Osteoblast (primary cell): ENCODE data around the gene SDC1. TPM values are rescaled to one million over a fixed set of nuclear protein-coding genes. Genes with fewer than 3 reads are reported as not detected.

ENCODE experiments used
- DNase-seq: peaks from one replicate; pipeline ENCODE4 v3.0.0; 2011; ENCODE audit warnings: low spot score, mixed read lengths; ENCODE audit not compliant: insufficient read length; ENCODE audit errors: missing footprints
- H2AFZ ChIP-seq: 2 replicates; pipeline ENCODE4 v1.6.0; 2011; ENCODE audit warnings: mild to moderate bottlenecking, low read length
- H3K27ac ChIP-seq: 2 replicates; pipeline ENCODE4 v1.5.1; 2011; ENCODE audit warnings: mild to moderate bottlenecking, low read depth, low read length, moderate library complexity
- H3K27me3 ChIP-seq: 2 replicates; pipeline ENCODE4 v1.6.0; 2012; ENCODE audit warnings: mild to moderate bottlenecking, control low read depth, inconsistent platforms, low read length, moderate library complexity; ENCODE audit not compliant: insufficient read depth
- H3K36me3 ChIP-seq: 2 replicates; pipeline ENCODE4 v1.5.1; 2011; ENCODE audit warnings: mild to moderate bottlenecking, low read length, control low read depth, moderate library complexity; ENCODE audit not compliant: insufficient read depth
- H3K4me1 ChIP-seq: 2 replicates; pipeline ENCODE4 v1.5.1; 2011; ENCODE audit warnings: mild to moderate bottlenecking, low read length, control low read depth, moderate library complexity; ENCODE audit not compliant: insufficient read depth
- H3K4me2 ChIP-seq: 2 replicates; pipeline ENCODE4 v1.6.0; 2011; ENCODE audit warnings: mild to moderate bottlenecking, low read length; ENCODE audit not compliant: insufficient read depth
- H3K4me3 ChIP-seq: fragments of 200-600 bp; sonication (generic); 3 replicates; pipeline ENCODE4 v1.5.1; 2012; ENCODE audit warnings: mild to moderate bottlenecking, low read length, inconsistent platforms; ENCODE audit not compliant: insufficient read depth
- H3K79me2 ChIP-seq: 2 replicates; pipeline ENCODE4 v1.6.0; 2012; ENCODE audit warnings: mild to moderate bottlenecking, low read length, control low read depth, inconsistent platforms; ENCODE audit not compliant: insufficient read depth
- H3K9me3 ChIP-seq: 2 replicates; pipeline ENCODE4 v1.5.1; 2011; ENCODE audit warnings: low read depth, low read length, control low read depth
- H4K20me1 ChIP-seq: 2 replicates; pipeline ENCODE4 v1.6.0; 2012; ENCODE audit warnings: mild to moderate bottlenecking, low read length, control low read depth; ENCODE audit not compliant: insufficient read depth
- total RNA-seq: library from RNA; depleted of rRNA; stranded (reverse); fragments of >200 nt; gene quantifications from 2 replicates; pipeline ENCODE4 v1.2.3, GENCODE V29; 2012
- TF ChIP-seq, protein P1 (sequence below): IDR thresholded peaks from 2 replicates; pipeline ENCODE4 v1.5.1; 2011; ENCODE audit warnings: mild to moderate bottlenecking, low read depth, low read length, moderate library complexity; ENCODE audit errors: extremely low read depth

Gene SDC1
- total RNA-seq, 1 donor = 7.6 TPM

GRCh38 chr2:20167356-20167755 lies 57.6 kb downstream of the SDC1 start:
- Histone ChIP-seq H4K20me1 (no peaks in the 10 kb centered on the region), H3K4me2 (peak overlapping the region; percentile 58), H3K36me3 (no peaks in the 10 kb centered on the region), H2AFZ (peak overlapping the region; percentile 68), H3K9me3 (no peaks in the 10 kb centered on the region), H3K4me3 (no peak overlapping the region), H3K27ac (peak overlapping the region; percentile 67), H3K4me1 (peaks cover 18% of the 10 kb centered on the region), H3K27me3 (no peaks in the 10 kb centered on the region), H3K79me2 (no peaks in the 10 kb centered on the region)
- TF ChIP-seq, protein P1, sequence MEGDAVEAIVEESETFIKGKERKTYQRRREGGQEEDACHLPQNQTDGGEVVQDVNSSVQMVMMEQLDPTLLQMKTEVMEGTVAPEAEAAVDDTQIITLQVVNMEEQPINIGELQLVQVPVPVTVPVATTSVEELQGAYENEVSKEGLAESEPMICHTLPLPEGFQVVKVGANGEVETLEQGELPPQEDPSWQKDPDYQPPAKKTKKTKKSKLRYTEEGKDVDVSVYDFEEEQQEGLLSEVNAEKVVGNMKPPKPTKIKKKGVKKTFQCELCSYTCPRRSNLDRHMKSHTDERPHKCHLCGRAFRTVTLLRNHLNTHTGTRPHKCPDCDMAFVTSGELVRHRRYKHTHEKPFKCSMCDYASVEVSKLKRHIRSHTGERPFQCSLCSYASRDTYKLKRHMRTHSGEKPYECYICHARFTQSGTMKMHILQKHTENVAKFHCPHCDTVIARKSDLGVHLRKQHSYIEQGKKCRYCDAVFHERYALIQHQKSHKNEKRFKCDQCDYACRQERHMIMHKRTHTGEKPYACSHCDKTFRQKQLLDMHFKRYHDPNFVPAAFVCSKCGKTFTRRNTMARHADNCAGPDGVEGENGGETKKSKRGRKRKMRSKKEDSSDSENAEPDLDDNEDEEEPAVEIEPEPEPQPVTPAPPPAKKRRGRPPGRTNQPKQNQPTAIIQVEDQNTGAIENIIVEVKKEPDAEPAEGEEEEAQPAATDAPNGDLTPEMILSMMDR = no peak
- peak; percentile 47 for DNase-seq

DNA sequence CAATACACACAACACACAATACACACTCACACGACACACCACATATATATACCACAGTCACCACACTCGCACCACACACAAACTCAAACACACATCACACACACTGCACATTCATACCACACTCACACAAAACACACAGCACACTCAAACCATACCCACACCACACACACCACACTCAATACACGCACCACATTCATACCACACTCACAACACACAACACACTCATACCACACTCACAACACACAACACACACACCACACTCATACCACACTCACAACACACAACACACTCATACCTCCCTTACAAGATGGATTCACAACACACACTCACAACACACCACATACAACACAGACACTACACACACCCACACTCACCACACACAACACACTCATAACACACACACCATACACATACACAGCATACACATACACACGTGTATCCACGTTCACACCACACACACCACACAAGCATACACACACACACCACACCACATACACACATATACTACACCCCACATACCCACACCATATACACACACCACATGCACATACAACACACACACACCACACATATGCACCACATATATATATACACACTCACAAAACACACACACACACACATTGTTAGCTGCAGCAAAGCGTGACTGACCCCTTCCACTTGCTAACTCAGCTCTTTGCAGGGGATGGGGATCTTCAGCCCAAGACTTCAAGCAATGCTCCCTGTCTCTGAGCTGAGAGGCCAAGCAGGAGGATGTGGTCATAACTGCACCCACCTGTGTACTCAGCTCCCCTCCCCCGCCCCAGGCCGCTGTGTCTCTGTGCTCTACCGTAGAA lies 59.0 kb downstream of the SDC1 start:
- Histone ChIP-seq H3K4me1 (peaks cover 18% of the 10 kb centered on the region), H3K9me3 (no peaks in the 10 kb centered on the region), H3K27ac (peak overlapping the region; percentile 67), H4K20me1 (no peaks in the 10 kb centered on the region), H2AFZ (peak overlapping the region; percentile 64), H3K27me3 (no peaks in the 10 kb centered on the region), H3K79me2 (no peaks in the 10 kb centered on the region), H3K36me3 (no peaks in the 10 kb centered on the region), H3K4me3 (no peak overlapping the region), H3K4me2 (peak overlapping the region; percentile 58)
- peak; percentile 76 for DNase-seq
- TF ChIP-seq, protein P1 = no peak

DNA sequence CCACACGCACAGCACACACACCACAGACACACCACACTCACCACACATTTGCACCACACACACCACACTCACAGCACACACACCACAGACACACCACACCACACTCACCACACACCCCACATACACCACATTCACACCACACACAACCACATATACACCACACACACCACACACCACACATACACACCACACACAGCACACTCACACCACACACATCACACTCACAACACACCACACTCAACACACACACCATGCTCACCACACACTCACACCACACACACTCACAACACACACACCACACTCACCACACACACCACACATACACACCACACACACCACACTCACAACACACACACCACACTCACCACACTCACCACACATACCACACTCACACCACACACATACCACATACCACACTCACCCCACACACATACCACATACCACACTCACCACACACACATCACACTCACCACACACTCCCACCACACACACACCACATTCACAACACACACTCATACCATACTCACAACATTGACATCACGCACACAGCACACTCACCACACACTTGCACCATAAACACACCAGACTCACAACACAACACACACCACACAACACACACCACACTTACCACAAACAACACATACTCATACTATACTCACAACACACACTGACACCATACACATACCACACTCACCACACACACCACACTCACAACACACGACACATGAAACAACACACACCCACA lies 60.0 kb downstream of the SDC1 start:
- Histone ChIP-seq H3K9me3 (no peaks in the 10 kb centered on the region), H3K4me1 (peaks cover 18% of the 10 kb centered on the region), H3K79me2 (no peaks in the 10 kb centered on the region), H3K4me3 (no peak overlapping the region), H3K4me2 (no peak overlapping the region), H4K20me1 (no peaks in the 10 kb centered on the region), H3K36me3 (no peaks in the 10 kb centered on the region), H2AFZ (no peak overlapping the region), H3K27ac (no peak overlapping the region), H3K27me3 (no peaks in the 10 kb centered on the region)
- no peak for DNase-seq
- TF ChIP-seq, protein P1 = no peak
